ENCODE results near the gene GPALPP1.
"Not testable (repeated sequence)": the region's sequence is repeated elsewhere in the genome, so short reads cannot be mapped to it uniquely, and the experiment has no call there.

GPALPP1 gene, protein sequence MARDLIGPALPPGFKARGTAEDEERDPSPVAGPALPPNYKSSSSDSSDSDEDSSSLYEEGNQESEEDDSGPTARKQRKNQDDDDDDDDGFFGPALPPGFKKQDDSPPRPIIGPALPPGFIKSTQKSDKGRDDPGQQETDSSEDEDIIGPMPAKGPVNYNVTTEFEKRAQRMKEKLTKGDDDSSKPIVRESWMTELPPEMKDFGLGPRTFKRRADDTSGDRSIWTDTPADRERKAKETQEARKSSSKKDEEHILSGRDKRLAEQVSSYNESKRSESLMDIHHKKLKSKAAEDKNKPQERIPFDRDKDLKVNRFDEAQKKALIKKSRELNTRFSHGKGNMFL

DNA sequence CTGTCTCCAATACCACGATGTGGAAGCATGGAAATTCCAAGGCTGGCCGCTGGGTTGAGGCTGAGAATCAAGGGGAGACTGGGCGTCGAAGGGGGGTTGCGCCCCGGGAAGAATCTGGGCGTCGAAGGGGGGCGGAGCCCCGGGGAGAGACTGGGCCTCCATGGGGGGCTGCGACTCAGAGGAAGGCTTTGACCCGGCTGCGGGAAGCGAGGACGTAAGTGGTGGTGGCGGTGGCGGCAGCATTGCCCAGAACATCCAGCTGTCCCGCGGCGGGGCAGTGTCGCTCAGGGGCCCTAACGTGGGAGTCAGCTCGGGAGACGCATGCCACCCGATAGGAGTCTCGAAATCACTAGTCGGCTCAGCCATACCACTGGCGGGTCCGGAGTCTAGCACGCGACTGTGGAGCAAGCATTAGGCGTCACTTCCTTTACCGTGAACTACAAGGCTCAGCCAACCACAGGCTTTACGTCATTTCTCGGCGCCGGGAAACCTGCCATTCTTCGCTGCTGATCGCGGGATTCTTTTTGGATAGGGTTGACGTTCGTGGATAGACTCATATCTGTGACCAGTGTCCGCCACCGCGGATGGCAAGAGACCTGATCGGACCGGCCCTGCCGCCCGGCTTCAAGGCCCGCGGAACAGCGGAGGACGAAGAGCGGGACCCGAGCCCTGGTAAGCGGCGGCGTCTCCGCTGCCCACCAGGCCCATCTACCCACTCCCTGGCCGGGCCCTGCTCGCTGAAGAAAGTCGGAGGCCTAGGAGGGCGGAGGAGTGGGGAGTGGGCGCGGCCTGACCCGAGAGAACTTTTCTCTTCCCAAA lies at the start of gene GPALPP1, which contains the start of gene NUFIP1:
Gene GPALPP1 (plus strand): TSS at position 468 of the 819 bp plus-strand sequence. CDS start 117 bp downstream, at position 585.
Gene NUFIP1 (minus strand): TSS at position 401 of the 819 bp plus-strand sequence. CDS start 35 bp downstream, at position 366.
- DNase-seq, result peak; percentile 93 to 95

DNA sequence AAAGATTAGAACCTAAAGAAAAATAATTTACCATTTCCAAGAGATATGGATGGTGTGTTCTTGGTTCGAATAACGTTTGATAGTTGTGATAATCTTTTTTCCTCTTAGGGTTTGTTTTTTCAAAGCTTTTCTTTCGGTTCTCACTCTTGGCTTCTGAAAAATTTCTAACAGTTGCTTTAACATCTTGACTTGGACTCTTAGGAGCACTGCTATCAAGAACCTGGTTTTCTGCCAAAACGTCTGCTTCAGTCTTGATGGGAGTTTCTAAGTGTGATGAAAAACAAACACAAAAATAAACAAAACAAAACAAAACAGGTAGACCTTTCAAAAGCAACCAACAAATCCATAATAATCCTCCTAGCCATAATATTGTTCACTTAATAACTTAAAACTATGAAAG lies 45.9 kb upstream of the GPALPP1 start:
- DNase-seq, result not testable (repeated sequence)

DNA sequence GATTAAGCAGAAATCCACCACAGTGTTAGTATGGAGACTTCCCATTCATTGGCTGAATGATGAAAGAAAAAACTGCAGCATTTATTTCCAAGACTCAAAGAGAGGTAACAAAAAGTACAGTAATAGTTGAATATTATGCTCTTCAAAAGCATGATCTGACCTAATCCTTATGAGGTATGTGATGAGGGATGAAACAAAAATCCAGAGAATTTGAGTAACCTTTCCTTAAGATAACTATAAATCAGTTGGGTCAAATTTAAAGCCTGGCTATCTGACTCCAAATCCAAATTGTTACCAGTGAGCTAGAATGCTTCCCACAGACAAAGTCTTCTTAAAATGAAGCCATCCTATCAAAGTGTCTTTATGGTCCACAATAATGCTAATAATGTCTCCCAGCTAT lies 38.2 kb upstream of the GPALPP1 start:
- DNase-seq, result no peak

DNA sequence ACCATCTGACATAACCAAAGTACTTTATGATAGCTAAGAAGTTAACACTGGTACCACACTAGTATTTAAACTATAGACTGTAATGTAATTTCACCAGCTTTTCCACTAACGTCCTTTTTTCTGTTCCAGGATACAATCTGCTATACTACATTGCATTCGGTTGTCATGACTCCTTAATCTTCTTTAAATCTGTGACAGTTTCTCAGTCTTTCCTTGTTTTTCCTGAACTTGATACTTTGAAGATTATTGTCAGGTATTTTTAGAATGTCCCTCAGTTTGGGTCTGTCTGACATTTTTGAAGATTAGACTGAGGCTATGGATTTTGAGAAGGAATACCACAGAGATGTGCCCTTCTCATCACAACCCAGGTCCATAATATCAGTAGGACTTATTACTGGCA lies 36.7 kb upstream of the GPALPP1 start:
- no peak for DNase-seq

DNA sequence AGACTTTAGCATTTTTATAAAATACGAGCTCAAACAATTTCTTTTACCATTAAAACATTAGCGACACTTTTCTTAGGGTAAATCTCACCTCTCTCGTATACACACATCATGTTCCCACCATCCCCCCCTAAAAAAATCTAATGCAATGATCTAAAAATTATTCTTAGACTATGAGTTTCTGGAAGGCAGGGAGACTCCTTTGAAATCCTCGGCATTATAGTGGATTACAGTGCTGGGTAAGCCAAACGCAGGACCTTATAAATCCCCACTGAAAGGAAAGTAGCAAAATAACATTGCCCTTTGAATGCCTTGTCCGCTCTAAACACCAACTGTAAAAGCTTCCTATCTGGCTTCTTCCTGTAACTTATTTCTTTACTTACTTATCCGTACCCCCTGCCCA lies 35.1 kb upstream of the GPALPP1 start:
- no peak for DNase-seq

DNA sequence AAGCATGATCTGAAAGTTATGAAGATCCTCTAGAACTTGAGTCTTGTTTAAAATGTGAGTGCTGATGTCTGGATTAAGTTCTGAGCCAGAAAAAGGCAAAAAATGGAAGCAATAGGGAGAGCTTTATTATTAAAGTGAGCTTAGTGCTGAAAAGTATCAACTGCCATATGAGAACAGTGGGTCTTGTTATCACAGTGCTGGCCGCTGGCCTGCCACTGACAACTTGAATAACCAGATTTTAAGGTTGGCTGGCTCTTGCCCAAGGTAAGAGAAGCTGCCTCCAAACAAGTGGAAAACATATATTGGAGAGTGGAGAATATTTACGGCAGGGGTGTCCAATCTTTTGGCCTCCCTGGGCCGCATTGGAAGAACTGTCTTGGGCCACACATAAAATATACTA lies 33.9 kb upstream of the GPALPP1 start:
- no peak for DNase-seq

DNA sequence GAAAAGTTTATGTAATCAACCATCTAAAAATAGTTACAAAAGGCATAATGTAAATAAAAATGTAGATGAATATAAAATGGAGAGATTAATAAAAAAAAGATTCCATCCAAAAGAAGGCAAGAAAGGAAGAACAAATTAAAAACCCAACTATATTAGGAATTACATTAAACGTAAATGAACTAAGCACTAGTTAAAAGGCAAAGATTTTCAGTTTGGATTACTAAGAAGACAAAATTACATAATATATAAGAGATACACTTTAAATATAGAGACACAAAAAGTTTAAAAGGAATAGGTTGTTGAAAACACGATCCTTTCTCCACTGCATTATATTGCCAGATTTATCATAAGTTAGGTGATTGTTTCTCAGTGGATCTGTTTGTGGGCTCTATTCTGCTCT lies 27.3 kb upstream of the GPALPP1 start:
- DNase-seq, result no peak

DNA sequence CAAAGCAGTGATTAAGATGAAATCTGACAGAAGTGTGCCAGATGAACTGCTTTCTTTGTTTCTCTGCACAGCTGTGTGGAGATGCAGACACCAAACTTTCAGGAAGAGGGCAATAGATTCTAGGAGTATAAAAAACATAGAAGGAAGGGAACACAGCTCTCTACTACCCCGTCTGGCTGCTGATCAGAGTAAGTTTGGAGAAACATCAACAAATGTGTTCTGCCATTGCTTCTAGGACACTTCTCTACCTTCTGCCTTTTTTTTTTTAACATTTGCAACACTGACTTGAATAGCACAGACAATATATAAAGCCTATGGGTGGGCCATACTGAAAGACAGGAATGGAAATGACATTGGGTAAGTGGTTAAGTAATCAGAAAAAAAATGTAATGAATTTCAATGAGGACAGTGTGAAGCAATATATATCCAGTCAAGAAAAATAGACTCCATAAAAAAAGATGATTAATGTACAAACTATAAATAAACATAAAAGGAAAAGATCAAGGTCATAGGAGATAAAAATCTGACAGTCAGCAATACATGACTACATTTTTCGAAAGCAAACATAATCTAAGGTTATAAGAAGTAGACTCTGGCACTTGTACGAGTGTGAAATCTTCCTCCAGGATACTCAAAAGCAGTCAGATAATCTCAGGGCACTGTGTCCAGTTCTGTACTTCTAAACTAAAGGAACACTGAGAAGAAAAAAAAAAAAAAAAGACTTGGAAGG lies 21.5 kb upstream of the GPALPP1 start:
- no peak for DNase-seq

DNA sequence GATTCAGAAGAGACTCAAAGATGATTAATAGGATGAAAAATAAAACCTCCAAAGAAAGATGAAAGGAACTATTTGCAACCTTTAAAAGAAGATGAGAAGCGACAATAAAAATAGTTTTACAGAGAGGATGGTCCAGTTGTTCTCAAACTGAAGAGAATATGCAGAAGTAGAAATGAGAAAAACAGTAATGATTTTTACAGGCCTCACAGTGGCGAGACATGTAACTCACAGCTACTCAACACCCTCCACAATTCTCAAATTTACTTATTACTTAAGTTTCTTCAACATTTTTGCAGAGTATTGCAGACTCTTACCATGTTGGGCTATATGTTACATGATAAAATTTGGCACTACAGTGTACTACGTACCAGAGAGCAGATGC lies 20.9 kb upstream of the GPALPP1 start:
- DNase-seq, result no peak

DNA sequence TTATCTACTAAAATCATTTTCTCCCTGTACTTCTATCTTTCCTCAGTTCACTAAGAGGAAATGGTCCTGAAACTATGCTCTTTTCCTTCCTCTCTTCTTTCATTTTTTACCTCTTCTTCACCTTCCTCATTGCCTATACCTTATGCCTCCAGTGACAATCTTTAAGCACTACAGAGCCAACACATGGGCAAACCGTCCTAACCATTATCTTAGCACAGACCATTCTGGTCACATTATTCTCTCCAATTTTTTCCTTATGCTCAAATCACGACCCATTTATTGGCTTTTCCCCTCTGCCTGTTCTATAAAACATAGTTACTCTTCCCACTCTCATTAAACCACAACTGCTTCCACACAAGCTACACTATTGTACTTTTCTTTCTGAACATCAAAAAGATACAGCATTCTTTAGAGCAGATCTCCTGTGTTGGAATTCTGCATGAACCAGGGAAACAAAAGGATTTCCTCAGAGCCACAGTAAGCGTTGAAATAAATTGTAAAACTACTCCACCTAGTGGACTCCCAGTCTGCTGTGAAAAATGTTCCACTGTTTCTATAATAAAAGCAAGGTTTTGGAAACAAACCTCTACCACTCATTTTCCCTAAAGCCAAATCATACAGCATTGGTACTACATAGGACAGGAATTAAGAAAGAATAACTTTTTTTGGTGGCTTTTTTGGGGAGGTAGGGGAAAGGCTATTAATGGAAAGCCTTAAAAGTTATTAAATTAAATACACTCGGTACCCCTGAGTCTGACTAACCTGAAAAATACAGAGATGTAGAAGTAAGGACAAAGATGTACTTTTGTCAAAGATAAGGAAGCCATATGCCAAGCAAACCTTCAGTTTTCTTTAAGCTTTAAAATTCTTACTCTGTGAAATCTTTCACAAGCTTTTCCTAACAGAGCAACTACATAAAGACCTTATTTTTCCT lies 19.5 kb upstream of the GPALPP1 start:
- no peak for DNase-seq

DNA sequence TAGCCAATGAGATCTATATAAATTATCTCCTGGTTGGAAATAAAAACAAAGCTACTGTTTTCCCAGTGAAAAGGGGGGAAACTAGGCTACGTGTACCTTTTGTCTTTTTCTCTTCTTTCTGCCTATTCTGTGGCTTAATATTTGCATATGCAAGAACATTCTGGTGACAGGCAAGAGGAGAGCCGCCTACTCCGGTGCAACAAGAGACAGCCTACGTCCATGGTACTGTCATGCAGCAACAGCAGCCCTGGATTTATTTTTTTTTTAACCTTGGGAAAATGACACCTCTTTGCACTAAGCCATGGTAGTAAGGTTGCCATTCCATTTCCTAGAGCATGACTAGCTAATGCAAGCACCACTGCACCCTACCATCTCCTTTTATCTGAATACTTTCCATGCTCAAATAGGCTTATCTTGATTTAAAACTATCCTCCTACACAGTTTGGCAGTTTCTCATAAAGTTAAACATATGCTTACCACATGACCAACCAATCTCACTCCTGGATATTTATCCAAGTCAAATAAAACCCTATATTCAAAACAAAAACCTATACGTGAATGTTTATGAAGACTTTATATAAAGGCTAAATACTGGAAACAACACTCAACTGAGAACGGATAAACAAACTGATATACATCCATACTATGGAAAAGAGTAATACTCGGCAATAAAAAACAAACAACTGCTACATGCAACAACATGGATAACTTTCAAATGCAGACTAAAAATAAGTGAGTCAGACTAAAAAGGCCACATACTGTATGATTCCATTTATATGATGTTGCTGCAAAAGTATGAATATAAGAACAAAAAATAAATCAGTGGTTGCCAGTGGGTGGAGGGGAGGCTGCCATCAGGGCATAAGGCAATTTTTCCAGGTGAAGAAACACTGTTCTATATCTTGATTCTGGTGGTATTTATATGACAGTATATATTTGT lies 17.4 kb upstream of the GPALPP1 start:
- DNase-seq, result no peak

DNA sequence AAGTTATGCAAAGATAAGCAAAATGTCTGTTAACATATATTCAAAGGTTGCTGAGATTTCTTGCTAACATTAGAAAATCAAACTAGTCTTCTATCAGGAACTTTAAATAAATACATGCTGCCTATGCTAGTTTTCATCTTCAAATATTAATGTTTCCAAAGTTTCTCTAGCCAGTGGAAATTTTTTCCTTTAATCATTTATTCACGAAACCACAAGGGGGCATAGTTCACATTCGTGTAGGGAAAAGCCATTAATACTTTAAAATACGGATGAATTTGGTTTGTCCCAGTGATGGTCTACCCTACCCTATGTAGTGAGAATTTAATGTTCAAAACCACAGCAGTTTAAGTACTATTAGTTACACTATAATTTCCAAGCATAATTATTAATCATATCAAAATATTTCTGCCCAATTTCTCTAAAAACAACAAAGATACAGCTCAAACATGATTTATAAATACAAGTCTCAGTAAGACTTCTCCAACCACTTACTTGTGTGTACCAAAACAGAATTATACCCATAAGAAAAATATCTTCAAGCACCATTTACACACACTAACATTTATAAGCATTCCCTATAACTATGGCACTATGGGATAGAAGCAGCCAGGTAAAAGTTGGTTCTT lies 16.3 kb upstream of the GPALPP1 start:
- DNase-seq, result no peak

DNA sequence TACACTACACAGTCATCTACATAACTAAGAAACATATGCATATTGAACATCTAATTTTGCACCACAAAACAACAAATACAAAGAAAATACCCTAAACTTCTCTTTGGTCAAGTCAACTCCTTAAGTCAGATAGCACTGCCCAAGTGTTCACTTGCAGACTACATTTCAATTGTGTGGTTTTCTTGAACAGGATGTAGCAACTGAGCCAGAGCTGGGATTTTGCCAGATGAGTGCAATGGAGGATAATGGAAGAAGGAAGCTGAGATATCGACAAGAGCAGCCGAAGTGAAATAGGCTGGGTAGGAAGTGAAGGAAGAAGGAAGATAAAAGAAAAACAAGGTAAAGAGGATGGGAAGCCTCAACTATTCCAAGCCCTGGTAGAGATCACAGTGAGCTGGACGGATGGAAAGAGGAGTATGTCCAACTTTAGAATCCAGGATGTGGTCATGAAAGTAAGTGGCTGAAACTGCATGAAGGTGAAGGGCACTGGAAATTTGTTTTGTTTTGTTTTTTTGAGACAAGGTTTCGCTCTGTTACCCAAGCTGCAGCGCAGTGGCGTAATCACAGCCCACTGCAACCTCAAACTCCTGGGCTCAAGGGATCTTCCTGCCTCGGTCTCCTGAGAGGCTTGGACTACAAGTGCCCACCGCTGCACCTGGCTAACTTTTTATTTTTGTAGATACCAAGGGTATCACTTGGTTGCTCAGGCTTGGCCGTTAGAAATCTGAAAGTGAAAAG lies 15.1 kb upstream of the GPALPP1 start:
- DNase-seq, result no peak

DNA sequence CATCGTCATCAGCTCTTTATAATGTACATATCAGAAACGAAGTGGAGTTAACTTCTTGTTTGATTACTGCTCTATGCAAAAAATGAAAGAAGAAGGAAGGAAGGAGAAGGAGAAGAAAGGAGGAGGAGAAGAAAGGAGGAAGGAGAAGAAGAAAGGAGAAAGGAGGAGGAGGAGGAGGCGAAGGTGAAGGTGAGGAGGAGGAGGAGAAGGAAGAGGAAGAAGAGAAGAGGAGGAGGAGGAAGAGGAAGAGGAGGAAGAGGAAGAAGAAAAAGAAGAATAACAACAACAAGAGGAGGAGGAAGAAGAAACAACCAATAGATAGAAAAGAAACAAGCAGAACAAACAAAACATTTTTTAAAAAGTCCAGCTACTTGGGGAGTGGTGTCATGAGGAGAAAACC lies 13.1 kb upstream of the GPALPP1 start:
- DNase-seq, result no peak

DNA sequence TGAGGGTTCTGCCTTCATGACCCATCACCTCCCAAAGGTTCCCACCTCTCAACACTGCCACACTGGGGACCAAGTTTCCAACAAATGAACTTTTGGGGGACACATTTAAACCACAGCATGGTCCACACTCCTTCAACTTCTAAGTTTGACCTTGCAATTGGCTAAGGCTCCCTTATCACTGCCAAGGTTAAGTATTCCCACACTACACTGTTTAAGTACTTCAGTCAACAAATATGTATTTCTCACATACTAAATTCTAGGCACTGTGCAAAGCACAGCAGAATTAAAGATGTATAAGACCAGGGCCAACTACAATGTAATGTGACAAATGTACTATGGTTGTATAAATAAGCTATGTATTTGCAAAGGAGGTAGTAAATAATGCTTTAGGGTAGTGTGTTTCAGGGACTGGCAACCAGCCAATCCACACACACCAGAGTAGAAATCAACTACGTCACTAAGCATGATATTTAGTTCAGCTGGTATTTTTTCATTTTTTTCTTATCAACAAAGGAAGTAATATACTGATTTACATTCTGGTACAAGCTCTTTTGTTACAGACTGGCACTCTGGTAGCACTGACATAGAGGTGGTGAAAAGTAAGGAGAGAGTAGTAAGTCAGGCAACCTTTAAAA lies 12.3 kb upstream of the GPALPP1 start:
- no peak for DNase-seq

DNA sequence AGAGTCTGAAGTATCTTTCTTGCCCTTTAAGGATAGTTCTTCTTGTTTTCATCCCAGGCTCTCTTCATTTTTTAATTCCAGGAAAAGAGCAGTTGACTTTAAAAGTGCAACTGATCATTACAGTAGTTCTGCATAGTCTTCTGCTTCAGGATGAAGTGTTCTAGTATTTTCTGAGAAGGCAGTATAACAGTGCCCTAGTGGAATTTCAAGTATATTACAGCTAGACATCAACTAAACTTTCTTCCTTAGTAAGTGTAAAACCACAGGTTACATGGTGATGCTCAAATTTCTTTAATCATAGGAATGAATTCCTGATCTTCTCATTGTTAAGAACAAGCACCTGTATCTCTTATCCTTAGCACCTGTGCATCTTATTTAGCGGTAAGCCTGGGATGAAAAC lies 11.0 kb upstream of the GPALPP1 start:
- DNase-seq, result no peak

DNA sequence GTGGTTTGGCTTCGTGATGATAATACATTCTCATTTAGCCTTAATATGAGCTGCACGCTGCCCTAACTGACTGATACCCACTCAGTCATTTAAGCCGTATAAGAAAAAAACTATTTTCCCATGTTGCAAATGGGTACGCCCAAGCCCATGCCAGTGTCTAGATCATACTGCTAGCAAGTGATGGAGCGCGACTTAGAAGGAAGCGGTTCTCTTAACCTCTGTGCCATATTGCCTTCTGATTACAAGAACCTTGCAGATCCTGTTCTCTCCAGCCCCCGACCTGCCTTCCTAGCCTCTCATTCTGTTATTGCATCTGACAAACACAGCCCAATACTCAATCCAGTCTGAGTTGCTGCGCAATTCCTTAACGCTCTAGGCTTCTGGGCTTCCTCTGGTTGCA lies 603 bp downstream of the GPALPP1 start:
- no peak for DNase-seq

DNA sequence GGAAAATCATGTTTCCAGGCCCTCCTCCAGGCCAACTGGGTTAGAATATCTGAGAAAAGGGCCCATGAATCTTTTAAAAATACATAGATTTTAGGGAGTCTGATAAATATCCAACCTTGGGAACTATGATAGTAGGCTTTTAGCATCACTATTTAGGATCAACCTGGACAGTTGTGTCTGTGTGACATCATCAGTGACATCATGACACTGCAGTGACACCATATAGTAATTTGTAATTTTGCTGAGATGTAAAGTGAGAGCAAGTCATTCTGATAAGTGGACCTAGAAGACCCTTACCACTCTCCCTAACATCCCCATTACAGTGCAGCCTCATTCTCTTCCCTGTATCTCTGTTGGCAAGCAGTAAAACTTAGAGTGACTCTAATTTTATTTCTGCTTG lies 14.1 kb downstream of the GPALPP1 start:
- no peak for DNase-seq

DNA sequence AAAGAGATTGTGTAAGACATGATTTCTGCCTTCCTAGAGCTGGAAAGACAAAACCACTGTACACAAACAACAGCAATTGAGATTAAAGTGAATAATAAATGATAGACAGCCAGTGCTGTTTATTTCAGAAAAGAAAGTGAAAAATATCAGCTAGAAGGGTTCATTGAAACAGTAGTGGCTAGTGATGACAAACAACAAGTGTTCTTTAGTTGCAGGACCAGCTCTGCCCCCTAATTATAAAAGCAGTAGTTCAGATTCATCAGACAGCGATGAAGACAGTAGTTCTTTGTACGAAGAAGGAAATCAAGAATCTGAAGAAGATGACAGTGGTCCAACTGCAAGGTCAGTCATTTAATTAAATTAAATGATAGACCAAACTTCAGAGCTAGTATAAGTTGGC lies 14.8 kb downstream of the GPALPP1 start:
- no peak for DNase-seq

All from stimulated activated CD4-positive, alpha-beta T cell treated with anti-CD3 and anti-CD28 coated beads, Interleukin-2, amount 100 ng/mL, for 24 hours (primary cell).